Measurements from ENCODE around the gene RNF150. TPM values are rescaled to one million over a fixed set of nuclear protein-coding genes. Genes with fewer than 3 reads are reported as not detected.
A peak's percentile ranks its signal among the peaks of the same experiment; 100 is the strongest.

RNF150 gene
- total RNA-seq, 2 donors from 2014 or later = 11.7 to 12.3 TPM

- peak overlapping the region; percentile 46 to 67 for H3K27ac ChIP-seq
- no peak overlapping the region for H3K4me3 ChIP-seq
- DNase-seq (ENCODE audit: low spot score) = no peak
- H3K36me3 ChIP-seq = no peaks in the 10 kb centered on the region
- H3K4me1 ChIP-seq (replicated peaks) = peaks cover 5% of the 10 kb centered on the region
- TF ChIP-seq POLR2AphosphoS5 (IDR thresholded peaks at IDR 0.05) (peak; percentile 49), CTCF (IDR thresholded peaks at IDR 0.05) (no peak), POLR2A (IDR thresholded peaks at IDR 0.05) (no peak)
- intact Hi-C loops (cut with DNase I) = no loop called here
- WGBS = 5% methylated on average over 1 of the region's 1 CpG
- H3K9me3 ChIP-seq = no peaks in the 10 kb centered on the region
- no peaks in the 10 kb centered on the region for H3K27me3 ChIP-seq (replicated peaks; ENCODE audit: insufficient read depth)
Measured at GRCh38 chr4:140955641-140956040, 177.6 kb downstream of the RNF150 start.

DNA sequence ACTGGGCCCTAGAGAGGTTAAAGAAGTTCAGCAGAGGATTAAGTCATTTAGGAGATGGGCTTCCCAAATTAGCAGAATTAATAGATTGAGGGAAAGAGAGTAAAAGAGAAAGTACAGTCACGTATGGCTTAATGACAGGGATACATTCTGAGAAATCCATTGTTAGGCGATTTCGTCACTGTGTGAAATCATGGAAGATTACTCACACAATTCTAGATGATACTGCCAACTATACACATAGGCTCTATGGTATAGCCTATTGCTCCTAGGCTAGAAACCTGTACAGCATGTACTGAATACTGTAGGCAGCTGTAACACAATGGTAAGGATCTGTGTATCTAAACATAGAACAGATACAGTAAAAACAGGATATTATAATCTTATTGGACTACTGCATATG lies 180.6 kb downstream of the RNF150 start:
- Histone ChIP-seq H3K9me3 (no peaks in the 10 kb centered on the region), H3K27ac (no peak overlapping the region), H3K4me3 (no peak overlapping the region), H3K36me3 (no peaks in the 10 kb centered on the region), H3K4me1 (replicated peaks) (peaks cover 5% of the 10 kb centered on the region), H3K27me3 (replicated peaks; ENCODE audit: insufficient read depth) (no peaks in the 10 kb centered on the region)
- intact Hi-C loops (cut with DNase I) = no loop called here
- no peak for TF ChIP-seq CTCF (IDR thresholded peaks at IDR 0.05)
- TF ChIP-seq POLR2A (IDR thresholded peaks at IDR 0.05) = no peak
- TF ChIP-seq POLR2AphosphoS5 (IDR thresholded peaks at IDR 0.05) = no peak
- WGBS = 86% methylated on average over 3 of the region's 3 CpGs
- no peak for DNase-seq (ENCODE audit: low spot score)

- TF ChIP-seq POLR2AphosphoS5 (IDR thresholded peaks at IDR 0.05) (no peak), CTCF (IDR thresholded peaks at IDR 0.05) (no peak), POLR2A (IDR thresholded peaks at IDR 0.05) (no peak)
- no peak overlapping the region for H3K4me3 ChIP-seq
- intact Hi-C loops (cut with DNase I) = no loop called here
- no peaks in the 10 kb centered on the region for H3K27me3 ChIP-seq (replicated peaks; ENCODE audit: insufficient read depth)
- H3K9me3 ChIP-seq = no peaks in the 10 kb centered on the region
- no peak for DNase-seq (ENCODE audit: low spot score)
- 61% methylated on average over 7 of the region's 7 CpGs for WGBS
- H3K27ac ChIP-seq = no peak overlapping the region
- no peaks in the 10 kb centered on the region for H3K36me3 ChIP-seq
- no peaks in the 10 kb centered on the region for H3K4me1 ChIP-seq (replicated peaks)
Measured at GRCh38 chr4:140947506-140947905, 185.8 kb downstream of the RNF150 start.

DNA sequence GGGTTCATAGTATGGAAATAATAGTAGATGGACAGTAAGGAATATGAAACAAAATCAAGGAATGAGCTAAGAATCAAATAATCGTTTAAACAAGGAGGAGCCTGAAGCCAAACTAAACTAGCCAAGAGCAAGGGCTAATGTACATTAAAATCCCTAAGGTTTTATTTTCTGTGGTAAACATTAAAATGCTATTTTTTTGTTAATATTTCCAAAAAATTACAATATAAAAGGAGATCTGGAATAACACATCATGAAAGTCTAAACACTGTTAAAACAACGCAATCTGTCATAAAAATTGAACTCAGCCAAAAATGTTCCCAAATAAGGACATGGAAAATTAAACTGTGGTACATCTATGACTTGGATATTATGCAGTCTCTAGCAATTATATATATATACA lies 188.2 kb downstream of the RNF150 start:
- intact Hi-C loops (cut with DNase I) = no loop called here
- DNase-seq (ENCODE audit: low spot score) = no peak
- no peaks in the 10 kb centered on the region for H3K27me3 ChIP-seq (replicated peaks; ENCODE audit: insufficient read depth)
- no peaks in the 10 kb centered on the region for H3K4me1 ChIP-seq (replicated peaks)
- no peak overlapping the region for H3K27ac ChIP-seq
- H3K36me3 ChIP-seq = no peaks in the 10 kb centered on the region
- no peak overlapping the region for H3K4me3 ChIP-seq
- no peaks in the 10 kb centered on the region for H3K9me3 ChIP-seq
- TF ChIP-seq POLR2AphosphoS5 (IDR thresholded peaks at IDR 0.05) = no peak
- no peak for TF ChIP-seq CTCF (IDR thresholded peaks at IDR 0.05)
- TF ChIP-seq POLR2A (IDR thresholded peaks at IDR 0.05) = no peak
- WGBS = 73% methylated on average over 2 of the region's 2 CpGs

DNA sequence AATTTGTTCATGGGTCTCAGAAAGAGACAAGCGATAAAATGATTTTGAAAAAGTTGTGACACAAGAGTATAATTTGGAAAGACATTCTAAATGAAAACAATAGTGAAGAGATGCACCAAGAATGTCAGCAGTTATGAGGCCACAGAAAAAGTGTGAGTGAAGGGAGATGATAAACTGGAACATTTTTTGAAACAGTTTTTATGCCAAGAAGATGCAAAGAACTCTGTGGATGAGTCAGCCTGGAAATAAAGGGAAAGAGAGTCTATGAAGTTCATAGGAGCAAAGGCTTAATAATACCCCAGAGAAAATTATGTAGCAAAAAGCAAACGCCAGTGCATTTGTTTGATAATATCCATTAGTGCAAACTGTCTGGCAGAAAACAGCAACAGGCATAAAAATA lies 188.7 kb downstream of the RNF150 start:
- no peaks in the 10 kb centered on the region for H3K36me3 ChIP-seq
- DNase-seq (ENCODE audit: low spot score) = no peak
- H3K4me1 ChIP-seq (replicated peaks) = no peaks in the 10 kb centered on the region
- intact Hi-C loops (cut with DNase I) = no loop called here
- no peaks in the 10 kb centered on the region for H3K9me3 ChIP-seq
- 52% methylated on average over 2 of the region's 2 CpGs for WGBS
- no peak for TF ChIP-seq POLR2AphosphoS5 (IDR thresholded peaks at IDR 0.05)
- TF ChIP-seq CTCF (IDR thresholded peaks at IDR 0.05) = no peak
- no peak for TF ChIP-seq POLR2A (IDR thresholded peaks at IDR 0.05)
- no peak overlapping the region for H3K4me3 ChIP-seq
- H3K27ac ChIP-seq = no peak overlapping the region
- no peaks in the 10 kb centered on the region for H3K27me3 ChIP-seq (replicated peaks; ENCODE audit: insufficient read depth)
